Tibial nerve (tissue), 4 donors: ENCODE data around the gene CABLES2. TPM values are rescaled to one million over a fixed set of nuclear protein-coding genes. Genes with fewer than 3 reads are reported as not detected.

Experiments used
- DNase-seq, 2 donors: peaks; one replicate each; pipeline ENCODE4 v3.0.0-alpha.2; 2019; ENCODE audit warnings: low spot score in 2 of 2
- H3K27ac ChIP-seq, 4 donors: fragments of 200-600 bp; sonication (generic) in 3 of 4; one replicate each; pipeline ENCODE4 v1.5.1; 2017 to 2019; ENCODE audit warnings: mild to moderate bottlenecking in 1 of 4
- H3K27me3 ChIP-seq, 2 donors: fragments of 200-600 bp; sonication (generic) in 1 of 2; one replicate each; pipeline versions ENCODE4 v1.5.1 to v1.6.0; 2017 to 2019
- H3K36me3 ChIP-seq, 3 donors: fragments of 200-600 bp; sonication (generic); one replicate each; pipeline ENCODE4 v1.5.1; 2018 to 2019
- H3K4me1 ChIP-seq, 4 donors: fragments of 200-600 bp; sonication (generic) in 3 of 4; one replicate each; pipeline ENCODE4 v1.5.1; 2017 to 2019
- H3K4me3 ChIP-seq, 4 donors: fragments of 200-600 bp; sonication (generic) in 3 of 4; one replicate each; pipeline ENCODE4 v1.5.1; 2017 to 2019; ENCODE audit warnings: mild to moderate bottlenecking in 1 of 4, moderate library complexity in 1 of 4
- H3K9me3 ChIP-seq, 4 donors: fragments of 200-600 bp; sonication (generic) in 3 of 4; one replicate each; pipeline ENCODE4 v1.5.1; 2017 to 2019
- CTCF ChIP-seq, 5 experiments: fragments of 200-600 bp in 3 of 5; fragments of 450-650 bp in 2 of 5; sonication (generic) in 3 of 5; IDR thresholded peaks; one replicate each; pipeline ENCODE4 v1.5.1; 2016 to 2019; ENCODE audit warnings: antibody characterized with exemption in 5 of 5, mild to moderate bottlenecking in 3 of 5, moderate library complexity in 2 of 5
- EP300 ChIP-seq, 2 donors: sonication (generic); formaldehyde crosslinking; IDR thresholded peaks; one replicate each; pipeline ENCODE4 v1.6.1; 2017; ENCODE audit warnings: antibody characterized with exemption in 2 of 2, mild to moderate bottlenecking in 1 of 2
- POLR2A ChIP-seq, 2 donors: fragments of 450-650 bp; IDR thresholded peaks; one replicate each; pipeline ENCODE4 v1.6.1; 2017; ENCODE audit warnings: antibody characterized with exemption in 2 of 2, mild to moderate bottlenecking in 2 of 2, moderate library complexity in 2 of 2
- WGBS, 2 donors: methylation state at CpG; one replicate each; pipeline ENCODE4 v1.1.5; 2018; 5-methylcytosine and 5-hydroxymethylcytosine counted together
- total RNA-seq, 4 donors: library from RNA; depleted of rRNA; stranded (reverse); fragments of >200 nt; gene quantifications; one replicate each; pipeline ENCODE4 v1.1.0, GENCODE V29; 2016

CABLES2 gene
- total RNA-seq, 4 donors from 2014 or later, result 1.1 to 9.9 (median 6.2) TPM

GRCh38 chr20:62368976-62369814 lies 37.9 kb downstream of the CABLES2 start:
- Histone ChIP-seq H3K27ac (peak overlapping the region in 3 of 4 donors; percentile 10 to 94 (median 90)), H3K4me3 (peak overlapping the region in 1 of 4 donors; percentile 93)

GRCh38 chr20:62368392-62368975 lies 38.6 kb downstream of the CABLES2 start:
- Histone ChIP-seq H3K27ac (peak overlapping the region in 2 of 4 donors; percentile 90 to 94), H3K4me3 (peak overlapping the region in 3 of 4 donors; percentile 71 to 93 (median 83)), H3K4me1 (peaks cover 0 to 79% (median 54%) of the 10 kb centered on the region in 4 donors), H3K27me3 (peaks cover 0 to 10% of the 10 kb centered on the region in 2 donors), H3K9me3 (no peaks in the 10 kb centered on the region), H3K36me3 (no peaks in the 10 kb centered on the region)
- no peak for DNase-seq
- 5 to 8% methylated on average over 14 of the region's 15 CpGs for WGBS, 2 donors
- TF ChIP-seq EP300 (IDR thresholded peaks at IDR 0.05), result no peak
- TF ChIP-seq POLR2A (IDR thresholded peaks at IDR 0.05), result no peak
- no peak for TF ChIP-seq CTCF (IDR thresholded peaks at IDR 0.05)

More at GRCh38 chr20:62368976-62369814, 37.9 kb downstream of the CABLES2 start:
- Histone ChIP-seq H3K36me3 (no peaks in the 10 kb centered on the region), H3K27me3 (peaks cover 0 to 10% of the 10 kb centered on the region in 2 donors), H3K9me3 (no peaks in the 10 kb centered on the region), H3K4me1 (peaks cover 0 to 75% (median 48%) of the 10 kb centered on the region in 4 donors)
- TF ChIP-seq CTCF (IDR thresholded peaks at IDR 0.05), result peak in 3 of 5 experiments; percentile 7 to 53 (median 22)
- no peak for TF ChIP-seq EP300 (IDR thresholded peaks at IDR 0.05)
- no peak for TF ChIP-seq POLR2A (IDR thresholded peaks at IDR 0.05)
- no peak for DNase-seq
- WGBS, 2 donors, result 17 to 19% methylated on average over 18 to 28 of the region's 28 CpGs

- TF ChIP-seq POLR2A (IDR thresholded peaks at IDR 0.05) (no peak), EP300 (IDR thresholded peaks at IDR 0.05) (no peak), CTCF (IDR thresholded peaks at IDR 0.05) (no peak)
- Histone ChIP-seq H3K4me3 (peak overlapping the region; percentile 62 to 93 (median 77)), H3K4me1 (peaks cover 0 to 85% (median 61%) of the 10 kb centered on the region in 4 donors), H3K27me3 (peaks cover 0 to 10% of the 10 kb centered on the region in 2 donors), H3K9me3 (no peaks in the 10 kb centered on the region), H3K27ac (peak overlapping the region; percentile 47 to 94 (median 79)), H3K36me3 (no peaks in the 10 kb centered on the region)
- DNase-seq, result no peak
- 3 to 5% methylated on average over 15 to 22 of the region's 37 CpGs for WGBS, 2 donors
Observed at GRCh38 chr20:62367633-62368391, 39.3 kb downstream of the CABLES2 start.

GRCh38 chr20:62367136-62367632 lies 39.9 kb downstream of the CABLES2 start, which contains the start of gene LAMA5:
TSS of gene LAMA5 (minus strand) at chr20:62367312. CDS start at chr20:62367245, 67 bp downstream.
- H3K4me3 ChIP-seq, result peak within 1 kb of the TSS; percentile 62 to 93 (median 77)
- peaks cover 0 to 92% (median 65%) of the 10 kb centered on the region in 4 donors for H3K4me1 ChIP-seq
- no peaks in the 10 kb centered on the region for H3K36me3 ChIP-seq
- no peaks in the 10 kb centered on the region for H3K9me3 ChIP-seq
- H3K27me3 ChIP-seq, result peaks cover 0 to 10% of the 10 kb centered on the region in 2 donors
- 0% methylated on average over 3 of the region's 70 CpGs; no CpG with 5 or more reads in 1 of the 2 donors for WGBS, 2 donors
- TF ChIP-seq CTCF (IDR thresholded peaks at IDR 0.05), result peak in 1 of 5 experiments; percentile 10
- peak in 1 of 2 donors; percentile 58 for TF ChIP-seq POLR2A (IDR thresholded peaks at IDR 0.05)
- TF ChIP-seq EP300 (IDR thresholded peaks at IDR 0.05), result no peak
- peak within 1 kb of the TSS; percentile 47 to 94 (median 86) for H3K27ac ChIP-seq
- no peak for DNase-seq
